Measurements from ENCODE around the gene MAP4K3. TPM values are rescaled to one million over a fixed set of nuclear protein-coding genes. Genes with fewer than 3 reads are reported as not detected.

The MAP4K3 gene
- total RNA-seq, 1 donor from 2014 or later: 18.3 TPM

DNA sequence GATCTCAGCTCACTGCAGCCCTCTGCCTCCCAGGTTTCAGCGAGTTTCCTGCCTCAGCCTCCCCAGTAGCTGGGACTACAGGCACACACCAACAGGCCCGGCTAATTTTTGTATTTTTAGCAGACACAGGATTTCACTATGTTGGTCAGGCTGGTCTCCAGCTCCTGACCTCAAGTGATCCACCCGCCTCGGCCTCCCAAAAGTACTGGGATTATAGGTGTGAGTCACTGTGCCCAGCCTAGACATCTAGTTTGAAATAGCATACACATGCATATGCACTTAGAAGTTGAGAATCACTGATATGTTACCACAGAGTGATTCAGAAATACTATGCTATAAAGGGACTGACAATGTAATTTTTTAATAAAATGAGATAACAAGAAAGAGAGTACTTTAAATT is 123.5 kb downstream of the MAP4K3 start:
- TF ChIP-seq, protein P1, sequence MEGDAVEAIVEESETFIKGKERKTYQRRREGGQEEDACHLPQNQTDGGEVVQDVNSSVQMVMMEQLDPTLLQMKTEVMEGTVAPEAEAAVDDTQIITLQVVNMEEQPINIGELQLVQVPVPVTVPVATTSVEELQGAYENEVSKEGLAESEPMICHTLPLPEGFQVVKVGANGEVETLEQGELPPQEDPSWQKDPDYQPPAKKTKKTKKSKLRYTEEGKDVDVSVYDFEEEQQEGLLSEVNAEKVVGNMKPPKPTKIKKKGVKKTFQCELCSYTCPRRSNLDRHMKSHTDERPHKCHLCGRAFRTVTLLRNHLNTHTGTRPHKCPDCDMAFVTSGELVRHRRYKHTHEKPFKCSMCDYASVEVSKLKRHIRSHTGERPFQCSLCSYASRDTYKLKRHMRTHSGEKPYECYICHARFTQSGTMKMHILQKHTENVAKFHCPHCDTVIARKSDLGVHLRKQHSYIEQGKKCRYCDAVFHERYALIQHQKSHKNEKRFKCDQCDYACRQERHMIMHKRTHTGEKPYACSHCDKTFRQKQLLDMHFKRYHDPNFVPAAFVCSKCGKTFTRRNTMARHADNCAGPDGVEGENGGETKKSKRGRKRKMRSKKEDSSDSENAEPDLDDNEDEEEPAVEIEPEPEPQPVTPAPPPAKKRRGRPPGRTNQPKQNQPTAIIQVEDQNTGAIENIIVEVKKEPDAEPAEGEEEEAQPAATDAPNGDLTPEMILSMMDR (conservative IDR thresholded peaks at IDR 0.05; ENCODE audit: low read depth, low read length): no peak
- no peak overlapping the region for H3K4me3 ChIP-seq (ENCODE audit: low read depth, low read length)
- no peak for DNase-seq (ENCODE audit: low read depth)

DNA sequence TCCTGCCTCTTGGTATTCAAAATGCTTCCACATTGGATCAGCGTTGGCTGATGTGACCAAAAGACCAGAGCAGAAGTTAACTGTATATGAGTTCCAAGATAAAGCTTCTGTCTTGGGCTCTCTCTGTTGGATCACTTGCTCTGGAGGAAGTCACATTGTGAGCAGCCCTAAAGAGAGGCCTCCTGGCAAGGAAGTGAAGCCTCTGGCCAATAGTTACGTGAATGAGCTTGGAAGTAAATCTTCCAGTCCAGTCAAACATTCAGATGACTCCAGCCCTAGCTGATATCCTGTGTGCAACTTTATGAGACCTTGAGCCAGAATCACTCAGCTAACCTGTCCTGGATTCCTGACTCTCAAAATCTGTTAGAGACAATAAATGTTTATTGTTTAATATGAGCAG is 125.6 kb downstream of the MAP4K3 start:
- DNase-seq (ENCODE audit: low read depth): no peak
- TF ChIP-seq, protein P1 (conservative IDR thresholded peaks at IDR 0.05; ENCODE audit: low read depth, low read length): no peak
- no peak overlapping the region for H3K4me3 ChIP-seq (ENCODE audit: low read depth, low read length)

DNA sequence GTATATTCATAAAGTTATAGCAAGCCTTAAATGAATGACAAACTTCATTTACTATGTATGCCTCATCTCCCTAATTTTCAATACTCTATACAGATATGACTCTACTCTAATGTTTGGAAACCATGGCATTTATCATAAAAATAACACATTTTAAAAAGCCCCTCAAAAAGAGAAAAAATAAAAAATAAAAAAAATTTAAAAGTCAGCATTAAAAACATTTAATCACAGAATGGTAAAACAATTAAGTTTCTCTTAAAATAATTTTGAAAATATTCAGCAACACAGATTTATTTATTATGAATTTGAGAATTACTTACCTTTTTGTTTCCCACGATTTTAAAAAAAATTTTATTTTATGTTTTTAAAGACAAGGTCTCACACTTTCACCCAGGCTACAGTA is 128.3 kb downstream of the MAP4K3 start:
- TF ChIP-seq, protein P1 (conservative IDR thresholded peaks at IDR 0.05; ENCODE audit: low read depth, low read length): no peak
- H3K4me3 ChIP-seq (ENCODE audit: low read depth, low read length): no peak overlapping the region
- no peak for DNase-seq (ENCODE audit: low read depth)

DNA sequence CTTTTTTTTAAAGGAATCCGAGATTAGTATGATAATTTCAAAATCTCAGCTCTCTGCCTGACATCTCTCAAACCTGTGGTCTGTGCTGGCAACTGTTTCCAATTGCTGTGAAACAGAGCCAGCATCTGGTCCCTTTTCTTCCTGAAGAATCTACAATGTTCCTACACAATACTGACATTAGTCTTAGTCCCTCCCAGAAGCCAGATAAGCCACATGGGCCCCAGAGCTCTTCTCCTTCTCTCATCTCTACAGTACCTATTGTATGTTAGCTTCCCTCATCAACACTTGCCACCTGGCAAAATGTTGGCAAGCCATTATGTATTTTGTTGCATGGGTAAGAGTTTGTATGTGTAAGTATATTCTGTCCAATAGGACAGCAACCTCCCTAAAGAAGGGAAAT is 130.5 kb downstream of the MAP4K3 start:
- TF ChIP-seq, protein P1 (conservative IDR thresholded peaks at IDR 0.05; ENCODE audit: low read depth, low read length): no peak
- H3K4me3 ChIP-seq (ENCODE audit: low read depth, low read length): no peak overlapping the region
- DNase-seq (ENCODE audit: low read depth): no peak

DNA sequence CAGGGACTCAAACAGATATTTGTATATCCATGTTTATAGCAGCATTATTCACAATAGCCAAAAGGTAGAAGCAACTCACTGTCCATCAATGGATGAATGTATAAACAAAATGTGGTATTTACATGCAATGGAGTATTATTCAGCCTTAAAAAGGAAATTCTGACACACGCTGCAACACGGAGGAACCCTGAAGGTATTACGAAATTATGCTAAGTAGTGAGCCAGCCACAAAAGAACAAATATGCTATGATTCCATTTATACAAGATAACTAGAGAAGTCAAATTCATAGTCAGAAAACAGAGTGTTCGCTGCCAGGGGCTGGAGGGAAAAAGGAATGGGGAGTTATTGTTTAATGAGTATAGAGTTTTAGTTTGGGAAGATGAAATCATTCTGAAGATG is 132.4 kb downstream of the MAP4K3 start:
- TF ChIP-seq, protein P1 (conservative IDR thresholded peaks at IDR 0.05; ENCODE audit: low read depth, low read length): no peak
- DNase-seq (ENCODE audit: low read depth): no peak
- no peak overlapping the region for H3K4me3 ChIP-seq (ENCODE audit: low read depth, low read length)

DNA sequence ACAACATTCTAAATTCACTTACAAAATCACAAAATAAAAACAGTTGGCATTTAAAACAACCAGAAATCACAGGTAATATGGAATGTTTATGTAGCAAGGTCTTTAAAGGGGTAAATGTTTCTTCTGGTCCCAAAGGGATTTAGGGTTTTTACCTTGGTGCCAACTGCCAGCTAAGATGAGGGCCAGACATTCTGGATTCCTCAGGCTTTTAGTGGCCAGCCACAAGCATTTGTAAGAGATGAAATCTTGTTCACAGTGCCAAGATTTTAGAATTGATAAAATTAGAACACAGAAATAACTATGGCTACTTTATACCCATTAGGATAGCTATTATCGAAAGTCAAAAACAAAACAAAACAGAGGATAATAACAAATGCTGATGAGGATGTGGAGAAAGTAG is 132.9 kb downstream of the MAP4K3 start:
- no peak overlapping the region for H3K4me3 ChIP-seq (ENCODE audit: low read depth, low read length)
- DNase-seq (ENCODE audit: low read depth): no peak
- TF ChIP-seq, protein P1 (conservative IDR thresholded peaks at IDR 0.05; ENCODE audit: low read depth, low read length): no peak

DNA sequence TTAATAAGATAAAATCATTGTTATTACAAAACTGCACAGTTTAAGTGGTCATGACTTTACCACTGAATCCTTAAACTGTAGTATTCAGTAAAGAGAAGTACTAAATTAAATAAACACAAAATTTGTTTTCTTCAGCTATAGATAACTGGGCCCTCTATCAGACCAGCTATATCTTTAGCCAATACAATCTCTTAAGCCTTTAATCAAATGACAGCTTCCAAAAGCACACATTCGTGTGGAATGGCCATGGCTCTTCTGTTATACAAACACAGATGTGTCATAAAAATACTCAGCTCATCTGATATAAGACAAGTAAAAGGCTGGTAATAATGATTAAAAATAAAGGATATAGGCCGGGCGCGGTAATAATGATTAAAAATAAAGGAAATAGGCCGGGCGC is 135.7 kb downstream of the MAP4K3 start:
- H3K4me3 ChIP-seq (ENCODE audit: low read depth, low read length): no peak overlapping the region
- TF ChIP-seq, protein P1 (conservative IDR thresholded peaks at IDR 0.05; ENCODE audit: low read depth, low read length): no peak
- DNase-seq (ENCODE audit: low read depth): no peak
